NCI-H146 treated with DMSO at 0.1 percent for 48 hours (cell line): ENCODE measurements around the gene SBF2.
"Not testable (repeated sequence)": the region's sequence is repeated elsewhere in the genome, so short reads cannot be mapped to it uniquely, and the experiment has no call there.

Source experiments
- DNase-seq: peaks from one replicate; lab custom pipeline; 2025; ENCODE audit not compliant: unreplicated experiment; lab: John Stamatoyannopoulos, UW

The SBF2 gene

GRCh38 chr11:9969068-9969467 lies 325.0 kb downstream of the SBF2 start:
- DNase-seq = no peak

GRCh38 chr11:9962722-9963121 lies 331.3 kb downstream of the SBF2 start:
- no peak for DNase-seq

DNA sequence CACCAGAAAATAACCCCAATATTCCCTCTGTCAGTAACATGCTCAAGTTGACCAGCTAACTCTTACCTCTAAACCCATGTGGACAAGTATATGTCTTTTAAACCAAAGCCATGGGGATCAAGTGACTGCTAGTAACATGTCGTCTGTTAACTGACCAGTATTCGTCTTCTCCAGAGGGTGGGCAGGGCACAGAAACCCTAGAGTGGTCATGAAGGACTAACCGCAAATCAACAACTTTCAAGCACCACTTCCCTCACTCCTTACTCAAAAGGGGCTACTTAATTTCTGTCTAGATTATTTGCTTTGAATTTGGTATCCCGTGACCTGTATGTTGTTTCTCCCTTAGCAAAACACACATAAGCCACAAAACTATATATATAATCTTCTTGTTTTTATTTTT lies 336.9 kb downstream of the SBF2 start:
- no peak for DNase-seq

- no peak for DNase-seq
Measured at GRCh38 chr11:9956483-9956882, 337.5 kb downstream of the SBF2 start.

DNA sequence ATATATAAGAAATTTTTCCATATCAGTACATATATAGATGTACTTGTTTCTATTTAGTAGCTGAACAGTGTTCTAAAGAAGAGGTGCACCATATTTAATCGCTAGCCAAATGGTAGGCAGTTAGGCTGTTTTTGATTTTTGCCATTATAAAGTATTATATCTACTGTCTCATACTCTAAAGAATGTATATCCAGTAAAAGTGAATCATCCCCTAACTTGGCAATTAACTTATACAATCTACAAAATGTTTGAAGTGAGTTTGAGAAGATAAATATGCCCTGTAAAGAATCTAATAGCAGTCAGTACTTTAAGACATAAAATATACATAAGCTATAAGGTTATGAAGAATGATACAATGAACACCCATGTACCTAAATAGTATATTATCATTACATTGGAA lies 338.6 kb downstream of the SBF2 start:
- no peak for DNase-seq

GRCh38 chr11:9953994-9954626 lies 339.9 kb downstream of the SBF2 start:
- no peak for DNase-seq

- no peak for DNase-seq
Measured at GRCh38 chr11:9952511-9953196, 341.4 kb downstream of the SBF2 start.

GRCh38 chr11:9951807-9952206 lies 342.2 kb downstream of the SBF2 start:
- DNase-seq = no peak

DNA sequence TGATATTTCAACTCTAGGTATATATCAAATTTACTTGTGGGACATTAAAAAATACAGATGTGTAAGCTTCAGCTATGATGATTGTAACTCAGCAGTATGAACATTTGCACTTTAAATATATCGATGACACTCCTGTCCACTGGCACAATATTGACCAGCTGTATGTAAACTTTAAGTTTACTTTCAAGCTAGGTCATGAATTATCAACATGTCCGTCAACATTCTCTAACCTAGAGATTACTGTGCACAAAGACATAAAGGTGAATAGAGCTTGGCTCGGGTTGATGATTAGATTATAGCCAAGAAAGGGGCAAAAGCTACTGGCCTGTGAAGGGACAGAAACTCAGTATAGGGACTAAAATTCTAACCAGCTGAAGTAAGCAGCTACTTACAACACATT lies 343.6 kb downstream of the SBF2 start:
- DNase-seq = no peak

DNA sequence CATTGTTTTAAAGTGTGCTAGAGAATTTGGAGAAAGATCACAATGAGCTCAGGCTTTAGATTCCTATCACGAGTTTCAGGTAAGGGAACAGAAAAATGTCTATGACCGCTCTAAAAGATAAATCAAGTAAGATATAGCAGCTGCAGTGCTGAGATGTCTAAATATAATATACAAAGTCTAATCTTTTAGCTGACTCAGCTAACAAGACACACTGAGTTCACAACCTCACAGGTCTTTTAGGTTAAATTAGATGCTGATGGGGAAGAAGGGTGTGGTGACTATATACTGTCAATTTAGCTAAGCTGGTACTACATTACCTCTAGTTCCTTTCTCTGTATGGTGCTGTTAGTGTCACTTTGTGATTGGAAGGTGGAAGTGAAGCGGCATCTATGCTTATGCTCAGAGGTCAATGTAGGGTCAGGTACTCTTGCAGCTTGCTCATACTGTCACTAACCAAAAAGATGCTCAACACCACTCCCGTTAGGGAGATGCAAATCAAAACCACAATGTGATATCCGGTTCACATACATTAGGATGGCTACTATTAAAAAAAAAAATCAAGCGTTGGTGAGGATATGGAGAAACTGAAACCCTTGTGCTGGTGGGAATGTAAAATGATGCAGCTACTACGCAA lies 346.7 kb downstream of the SBF2 start:
- DNase-seq = no peak

- DNase-seq = not testable (repeated sequence)
Measured at GRCh38 chr11:9945680-9946079, 348.3 kb downstream of the SBF2 start.

DNA sequence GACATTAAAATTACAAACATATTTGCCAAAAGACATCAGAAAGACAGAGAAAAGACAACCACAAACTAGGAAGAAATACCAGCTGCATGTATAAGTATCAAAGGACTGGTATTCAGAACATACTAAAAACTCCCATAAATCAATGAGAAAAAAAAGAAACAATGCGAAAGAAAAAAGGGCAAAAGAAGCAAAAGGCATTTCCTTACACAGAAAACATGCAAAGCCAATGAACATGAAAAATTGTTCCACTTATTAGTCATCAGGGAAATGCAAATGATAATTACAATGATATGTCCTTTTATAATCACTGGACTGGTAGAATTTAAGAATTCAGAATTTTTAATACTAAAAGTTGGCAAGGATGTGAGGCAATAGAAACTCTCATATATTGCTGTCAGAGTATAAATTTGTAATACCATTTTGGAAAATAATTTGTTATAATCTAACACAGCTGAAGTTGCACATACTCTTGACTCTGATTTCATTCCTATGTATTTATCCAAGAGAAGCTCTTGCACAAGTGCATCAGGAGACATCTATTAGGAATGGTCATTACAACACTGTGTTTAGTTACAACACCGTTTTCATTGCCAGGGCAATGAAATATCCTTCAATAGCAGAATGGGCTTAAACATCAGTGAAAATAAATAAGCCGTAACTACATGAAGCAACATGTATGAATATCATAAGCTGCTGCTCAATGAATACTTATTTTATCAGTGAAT lies 350.5 kb downstream of the SBF2 start:
- DNase-seq = no peak

DNA sequence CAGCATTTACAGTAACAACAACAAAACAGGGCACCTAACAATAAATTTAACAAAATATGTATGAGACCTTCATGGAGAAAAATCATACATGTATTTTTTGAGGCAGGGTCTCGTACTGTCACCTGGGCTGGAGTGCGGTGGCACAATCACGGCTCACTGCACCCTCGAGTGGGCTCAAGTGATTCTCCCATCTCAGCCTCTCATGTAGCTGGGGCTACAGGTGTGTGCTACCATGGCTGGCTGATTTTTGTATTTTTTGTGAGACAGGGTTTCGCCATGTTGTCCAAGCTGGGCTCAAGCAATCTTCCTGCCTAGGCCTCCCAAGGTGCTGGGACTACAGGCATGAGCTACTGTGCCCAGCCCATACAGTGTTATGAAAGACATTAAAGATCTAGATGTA lies 352.0 kb downstream of the SBF2 start:
- no peak for DNase-seq

DNA sequence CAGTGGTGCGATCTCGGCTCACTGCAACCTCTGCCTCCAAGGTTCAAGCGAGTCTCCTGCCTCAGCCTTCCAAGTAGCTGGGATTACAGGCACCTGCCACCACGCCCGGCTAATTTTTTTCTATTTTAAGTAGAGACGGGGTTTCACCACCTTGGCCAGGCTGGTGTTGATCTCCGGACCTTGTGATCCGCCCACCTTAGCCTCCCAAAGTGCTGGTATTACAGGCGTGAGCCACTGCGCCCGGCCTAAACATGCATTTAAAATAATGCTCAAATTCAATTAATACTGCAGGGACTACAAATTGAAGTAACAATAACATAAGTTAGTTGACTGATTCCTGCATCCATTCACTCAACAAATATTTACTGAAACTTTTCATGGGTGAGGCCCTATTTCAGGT lies 354.9 kb downstream of the SBF2 start:
- DNase-seq = not testable (repeated sequence)

DNA sequence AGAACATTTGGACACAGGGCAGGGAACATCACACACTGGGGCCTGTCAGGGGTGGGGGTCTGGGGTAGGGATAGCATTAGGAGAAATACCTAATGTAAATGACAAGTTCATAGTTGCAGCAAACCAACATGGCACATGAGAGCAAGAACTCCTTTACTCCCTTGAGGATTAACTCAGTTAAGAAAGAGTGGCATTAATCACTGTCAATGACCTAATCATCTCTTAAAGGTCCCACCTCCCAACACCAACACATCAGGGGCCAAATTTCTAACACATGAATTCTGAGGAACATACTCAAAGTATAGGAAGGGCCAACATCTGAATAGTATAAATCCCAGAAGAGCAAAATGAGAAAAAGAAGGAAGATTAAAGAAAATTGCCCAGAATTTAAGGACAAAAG lies 357.3 kb downstream of the SBF2 start:
- no peak for DNase-seq

- DNase-seq = not testable (repeated sequence)
Measured at GRCh38 chr11:9932843-9933242, 361.2 kb downstream of the SBF2 start.

DNA sequence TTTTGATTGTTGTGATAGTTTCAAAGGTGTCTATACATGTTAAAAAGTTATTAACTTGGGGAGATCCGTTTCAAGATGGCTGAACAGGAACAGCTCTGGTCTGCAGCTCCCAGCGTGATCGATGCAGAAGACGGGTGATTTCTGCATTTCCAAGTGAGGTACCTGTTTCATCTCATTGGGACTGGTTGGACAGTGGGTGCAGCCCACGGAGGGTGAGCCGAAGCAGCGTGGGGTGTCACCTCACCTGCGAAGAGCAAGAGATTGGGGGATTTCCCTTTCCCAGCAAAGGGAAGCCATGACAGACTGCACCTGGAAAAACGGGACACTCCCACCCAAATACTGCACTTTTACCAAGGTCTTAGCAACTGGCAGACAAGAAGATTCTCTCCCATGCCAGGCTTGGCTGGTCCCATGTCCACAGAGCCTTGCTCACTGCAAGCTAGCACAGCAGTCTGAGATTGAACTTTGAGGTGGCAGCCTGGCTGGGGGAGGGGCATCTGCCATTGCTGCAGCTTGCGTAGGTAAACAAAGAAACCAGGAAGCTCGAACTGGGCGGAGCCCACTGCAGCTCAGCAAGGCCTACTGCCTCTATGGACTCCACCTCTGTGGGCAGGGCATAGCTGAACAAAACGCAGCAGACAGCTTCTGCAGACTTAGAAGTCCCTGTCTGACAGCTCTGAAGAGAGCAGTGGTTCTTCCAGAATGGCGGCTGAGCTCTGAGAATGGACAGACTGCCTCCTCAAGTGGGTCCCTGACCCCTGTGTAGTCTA lies 363.3 kb downstream of the SBF2 start:
- DNase-seq = not testable (repeated sequence)

DNA sequence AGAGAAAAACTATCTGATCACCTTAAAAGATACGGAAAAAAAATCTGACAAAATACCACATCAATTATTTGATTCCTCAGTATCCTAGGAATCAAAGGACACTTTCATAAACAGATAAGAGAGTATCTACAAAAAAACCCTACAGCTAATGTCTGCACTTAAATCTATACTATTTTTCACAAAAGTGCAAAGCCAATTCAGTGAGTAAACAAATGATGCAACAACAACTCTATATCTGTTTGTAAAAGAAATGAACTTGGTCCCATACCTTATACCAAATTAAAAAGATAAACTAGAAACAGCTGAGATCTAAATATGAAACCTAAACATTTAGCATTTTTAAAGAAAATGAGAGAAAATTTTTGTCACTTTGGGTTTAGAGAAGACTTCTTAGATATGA lies 366.3 kb downstream of the SBF2 start:
- no peak for DNase-seq

- no peak for DNase-seq
Measured at GRCh38 chr11:9923280-9923679, 370.7 kb downstream of the SBF2 start.

GRCh38 chr11:9922806-9923205 lies 371.2 kb downstream of the SBF2 start:
- DNase-seq = no peak

DNA sequence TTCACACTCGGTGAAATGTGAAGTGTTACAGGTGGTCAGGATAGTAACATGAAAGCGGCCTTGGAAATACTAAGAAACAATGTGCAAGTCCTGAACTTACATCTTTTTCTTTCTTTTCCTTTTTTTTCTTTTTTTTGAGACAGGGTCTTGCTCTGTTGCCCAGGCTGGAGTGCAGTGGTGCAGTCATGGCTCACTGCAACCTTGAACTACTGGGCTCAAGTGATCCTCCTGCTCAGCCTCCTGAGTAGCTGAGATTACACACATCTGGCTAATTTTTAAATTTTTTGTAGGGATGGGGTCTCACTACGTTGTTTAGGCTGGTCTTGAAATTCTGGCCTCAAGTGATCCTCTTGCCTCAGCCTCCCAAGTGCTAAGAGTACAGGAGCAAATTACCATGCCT lies 377.5 kb downstream of the SBF2 start:
- no peak for DNase-seq
